Endothelial cell of umbilical vein (primary cell): ENCODE data around the gene ADAP2. TPM values are rescaled to one million over a fixed set of nuclear protein-coding genes. Genes with fewer than 3 reads are reported as not detected.

ENCODE experiments used
- BruUV-seq: library from RNA; stranded (reverse); fragments of 400-500 nt; replicated peaks from 2 replicates; lab custom pipeline; 2021; lab: Mats Ljungman, UMichigan
- CTCF ChIA-PET: fragments of 300-600, 350-600 bp; sonication (Branson Sonifier 250); formaldehyde crosslinking; loops from one replicate; lab custom pipeline; 2021; ENCODE audit warnings: antibody characterized with exemption, inconsistent platforms; lab: Charles Lee
- POLR2A ChIA-PET: fragments of 300-600, 350-600 bp; sonication (Branson Sonifier 250); formaldehyde crosslinking; loops from one replicate; lab custom pipeline; 2021; ENCODE audit warnings: antibody characterized with exemption, inconsistent platforms; lab: Charles Lee
- DNase-seq: peaks from one replicate; pipeline ENCODE4 v3.0.0-alpha.2; 2011; ENCODE audit warnings: low read depth, low spot score
- FAIRE-seq: peaks from 2 replicates; lab custom pipeline; 2011; peaks lifted over from hg19 to GRCh38; lab: Jason Lieb, UNC
- H2AFZ ChIP-seq: 2 replicates; pipeline ENCODE4 v1.6.0; 2012; ENCODE audit warnings: low read depth, low read length, control low read depth, inconsistent platforms
- H3K27ac ChIP-seq: 2 replicates; pipeline ENCODE4 v1.5.1; 2011; ENCODE audit warnings: low read depth, mild to moderate bottlenecking, control low read depth, low read length, moderate library complexity; ENCODE audit not compliant: insufficient read depth
- H3K27me3 ChIP-seq, 2 experiments: 2 replicates each; pipeline versions ENCODE4 v1.6.0 to v1.6.1; 2011; ENCODE audit warnings: low read length in 2 of 2, mixed read lengths in 1 of 2; ENCODE audit not compliant: control insufficient read depth in 2 of 2, insufficient read depth in 2 of 2
- H3K36me3 ChIP-seq, 2 experiments: 2 replicates in 1 of 2; 3 replicates in 1 of 2; pipeline ENCODE4 v1.5.1; 2011; ENCODE audit warnings: low read length in 2 of 2, mild to moderate bottlenecking in 1 of 2, moderate library complexity in 1 of 2; ENCODE audit not compliant: control insufficient read depth in 2 of 2, insufficient read depth in 2 of 2; ENCODE audit errors: extremely low read depth in 1 of 2
- H3K4me1 ChIP-seq: 3 replicates; pipeline ENCODE4 v1.5.1; 2011; ENCODE audit warnings: mild to moderate bottlenecking, low read length; ENCODE audit not compliant: control insufficient read depth, insufficient read depth; ENCODE audit errors: extremely low read depth
- H3K4me2 ChIP-seq: 2 replicates; pipeline ENCODE4 v1.6.1; 2011; ENCODE audit warnings: low read length, control low read depth, mixed read lengths; ENCODE audit not compliant: insufficient read depth
- H3K4me3 ChIP-seq, 3 experiments: fragments of 200-600 bp in 1 of 3; sonication (generic), shearing (Covaris generic) in 1 of 3; replicated peaks in 1 of 3; 2 replicates each; pipeline ENCODE4 v1.5.1; 2011 to 2016; ENCODE audit warnings: control low read depth in 3 of 3, low read length in 3 of 3, mild to moderate bottlenecking in 2 of 3, inconsistent platforms in 1 of 3, low read depth in 1 of 3, moderate library complexity in 1 of 3; ENCODE audit not compliant: insufficient read depth in 1 of 3
- H3K79me2 ChIP-seq: 2 replicates; pipeline ENCODE4 v1.6.0; 2012; ENCODE audit warnings: low read length, inconsistent platforms; ENCODE audit not compliant: control insufficient read depth, insufficient read depth
- H3K9ac ChIP-seq: replicated peaks from 2 replicates; pipeline ENCODE3; 2011; ENCODE audit warnings: low read length, control low read depth; ENCODE audit not compliant: insufficient read depth; ENCODE audit errors: extremely low read depth
- H3K9me1 ChIP-seq: replicated peaks from 3 replicates; pipeline ENCODE4 v1.6.0; 2011; ENCODE audit warnings: mild to moderate bottlenecking, low read length; ENCODE audit not compliant: control insufficient read depth, insufficient read depth; ENCODE audit errors: extremely low read depth
- H3K9me3 ChIP-seq: replicated peaks from 2 replicates; pipeline ENCODE4 v1.5.1; 2012; ENCODE audit warnings: low read length, inconsistent platforms; ENCODE audit not compliant: control insufficient read depth, insufficient read depth
- H4K20me1 ChIP-seq: replicated peaks from 2 replicates; pipeline ENCODE3; 2011; ENCODE audit warnings: mild to moderate bottlenecking, low read length; ENCODE audit not compliant: control insufficient read depth, insufficient read depth; ENCODE audit errors: extremely low read depth
- FOS ChIP-seq: IDR thresholded peaks from 2 replicates; pipeline ENCODE4 v1.6.1; 2011; ENCODE audit warnings: mild to moderate bottlenecking, low read length, moderate library complexity, borderline replicate concordance; ENCODE audit not compliant: insufficient read depth
- GATA2 ChIP-seq: IDR thresholded peaks from 2 replicates; pipeline ENCODE4 v1.7.0; 2011; ENCODE audit warnings: low read depth, mild to moderate bottlenecking, moderate library complexity, mixed read lengths, low read length; ENCODE audit not compliant: insufficient read length, insufficient read depth
- JUN ChIP-seq: IDR thresholded peaks from 2 replicates; pipeline ENCODE4 v1.6.1; 2011; ENCODE audit warnings: borderline replicate concordance, low read depth; ENCODE audit not compliant: insufficient read length, insufficient read depth
- MAX ChIP-seq: IDR thresholded peaks from 2 replicates; pipeline ENCODE4 v1.6.1; 2011; ENCODE audit not compliant: insufficient read depth, insufficient read length
- MYC ChIP-seq: IDR thresholded peaks from one replicate; pipeline ENCODE4 v1.6.1; 2011; ENCODE audit warnings: mild to moderate bottlenecking, low read depth, low read length
- POLR2A ChIP-seq: IDR thresholded peaks from 2 replicates; pipeline ENCODE4 v1.6.1; 2012; ENCODE audit warnings: low read depth, mild to moderate bottlenecking, control low read depth, low read length
- dilution Hi-C: fragments of 300-500 bp; cut with MboI; formaldehyde crosslinking; loops from one replicate; pipeline ENCODE4 v1.15.0; 2019; ENCODE audit warnings: low sequenced_read_pairs; ENCODE audit not compliant: extremely low pct_ligation_motif_present
- intact Hi-C: fragments of 100-400 bp; cut with micrococcal nuclease; formaldehyde crosslinking; loops from one replicate; pipeline ENCODE4 v1.10.0; 2022
- polyA plus RNA-seq, 4 experiments: library from polyadenylated mRNA; depleted of rRNA in 3 of 4; stranded (reverse) in 3 of 4; unstranded in 1 of 4; fragments of >200 nt; gene quantifications; 2 replicates each; pipeline versions ENCODE4 v1.2.1 to v1.2.3, GENCODE V29; 2011 to 2012; ENCODE audit warnings: missing spikeins in 1 of 4
- total RNA-seq: library from RNA; stranded (reverse); gene quantifications from 2 replicates; pipeline ENCODE4 v1.2.3, GENCODE V29; 2021

The ADAP2 gene
- total and polyA plus RNA-seq, 2 donors (not counting 3 experiments of a cell fraction or from before 2014, with no cell fraction given): 0.28 to 1.0 TPM

GRCh38 chr17:30917050-30917449 lies 4.7 kb upstream of the ADAP2 start:
- POLR2A ChIA-PET: interaction anchor here (0.6 kb wide), 1 partner anchor 634 kb away, joined by 4 read pairs; no protein-coding TSS in a partner anchor

GRCh38 chr17:30920282-30920681 lies 1.5 kb upstream of the ADAP2 start:
- H3K9me3 ChIP-seq: no peaks in the 10 kb centered on the region
- ChIA-PET CTCF (no interaction called here), POLR2A (no interaction called here)
- intact Hi-C loops (no loop called here), dilution Hi-C loops (no loop called here)
- no peaks in the 10 kb centered on the region for H3K79me2 ChIP-seq
- H3K9me1 ChIP-seq: no peaks in the 10 kb centered on the region
- DNase-seq (peak; percentile 57), FAIRE-seq (peak; percentile 76)
- peaks cover 19% of the 10 kb centered on the region for H3K4me1 ChIP-seq
- H3K27me3 ChIP-seq: peaks cover 10 to 20% of the 10 kb centered on the region in 2 experiments
- H2AFZ ChIP-seq: peak overlapping the region; percentile 63
- H4K20me1 ChIP-seq: no peaks in the 10 kb centered on the region
- TF ChIP-seq GATA2 (no peak), FOS (peak; percentile 65), JUN (peak; percentile 33), MYC (no peak), POLR2A (no peak)
- BruUV-seq: no TSS peak
- H3K36me3 ChIP-seq: no peaks in the 10 kb centered on the region
- H3K4me3 ChIP-seq: no peak overlapping the region
- peak overlapping the region; percentile 19 for H3K27ac ChIP-seq
- no peak overlapping the region for H3K9ac ChIP-seq
- H3K4me2 ChIP-seq: no peak overlapping the region

More at GRCh38 chr17:30917050-30917449, 4.7 kb upstream of the ADAP2 start:
- no peak overlapping the region for H3K4me3 ChIP-seq
- H3K27me3 ChIP-seq: peaks cover 0 to 2% of the 10 kb centered on the region in 2 experiments
- H3K9me1 ChIP-seq: no peaks in the 10 kb centered on the region
- dilution Hi-C loops: no loop called here
- H4K20me1 ChIP-seq: no peaks in the 10 kb centered on the region
- FAIRE-seq (no peak), DNase-seq (no peak)
- no peak overlapping the region for H3K9ac ChIP-seq
- no peaks in the 10 kb centered on the region for H3K9me3 ChIP-seq
- no peak for TF ChIP-seq MAX
- no peak for TF ChIP-seq JUN
- H3K79me2 ChIP-seq: no peaks in the 10 kb centered on the region
- H3K36me3 ChIP-seq: no peaks in the 10 kb centered on the region
- H2AFZ ChIP-seq: no peak overlapping the region
- H3K27ac ChIP-seq: no peak overlapping the region
- H3K4me2 ChIP-seq: no peak overlapping the region
- no TSS peak for BruUV-seq
- H3K4me1 ChIP-seq: peaks cover 13% of the 10 kb centered on the region
- CTCF ChIA-PET: interaction anchor here (0.7 kb wide), 1 partner anchor 48 kb away, joined by 3 read pairs; no protein-coding TSS in a partner anchor
- intact Hi-C loops: no loop called here
